ENCODE results near the gene PERP. TPM values are rescaled to one million over a fixed set of nuclear protein-coding genes. Genes with fewer than 3 reads are reported as not detected.

PERP gene
- polyA plus RNA-seq, 3 donors, result 13.4 to 20.9 (median 17.9) TPM

- peak in 5 of 11 donors; percentile 42 to 61 (median 57) for DNase-seq (ENCODE audit: extremely low read depth in 1 of 11, low read depth in 9 of 11, low spot score in 4 of 11)
Measured at GRCh38 chr6:138109042-138109997, 2.1 kb upstream of the PERP start.

- DNase-seq (ENCODE audit: extremely low read depth in 1 of 11, low read depth in 9 of 11, low spot score in 4 of 11), result no peak
Measured at GRCh38 chr6:138107752-138108592, 753 bp upstream of the PERP start.

- no peak for DNase-seq (ENCODE audit: extremely low read depth in 1 of 11, low read depth in 9 of 11, low spot score in 4 of 11)
Measured at GRCh38 chr6:138106665-138107077, 548 bp downstream of the PERP start.

- DNase-seq (ENCODE audit: extremely low read depth in 1 of 11, low read depth in 9 of 11, low spot score in 4 of 11), result peak in 1 of 11 donors; percentile 25
Measured at GRCh38 chr6:138105880-138106664, 1.1 kb downstream of the PERP start.

GRCh38 chr6:138105446-138105845 is 1.8 kb downstream of the PERP start:
- no peak for DNase-seq (ENCODE audit: extremely low read depth in 1 of 11, low read depth in 9 of 11, low spot score in 4 of 11)

GRCh38 chr6:138104618-138105213 is 2.5 kb downstream of the PERP start:
- no peak for DNase-seq (ENCODE audit: extremely low read depth in 1 of 11, low read depth in 9 of 11, low spot score in 4 of 11)

GRCh38 chr6:138103871-138104270 is 3.3 kb downstream of the PERP start:
- no peak for DNase-seq (ENCODE audit: extremely low read depth in 1 of 11, low read depth in 9 of 11, low spot score in 4 of 11)

- no peak for DNase-seq (ENCODE audit: extremely low read depth in 1 of 11, low read depth in 9 of 11, low spot score in 4 of 11)
Measured at GRCh38 chr6:138101946-138102731, 5.1 kb downstream of the PERP start.

GRCh38 chr6:138099832-138100231 is 7.4 kb downstream of the PERP start:
- DNase-seq (ENCODE audit: extremely low read depth in 1 of 11, low read depth in 9 of 11, low spot score in 4 of 11), result no peak

- DNase-seq (ENCODE audit: extremely low read depth in 1 of 11, low read depth in 9 of 11, low spot score in 4 of 11), result no peak
Measured at GRCh38 chr6:138098306-138098705, 8.9 kb downstream of the PERP start.

GRCh38 chr6:138094260-138094659 is 13.0 kb downstream of the PERP start:
- DNase-seq (ENCODE audit: extremely low read depth in 1 of 11, low read depth in 9 of 11, low spot score in 4 of 11), result no peak

GRCh38 chr6:138093632-138094031 is 13.6 kb downstream of the PERP start:
- no peak for DNase-seq (ENCODE audit: extremely low read depth in 1 of 11, low read depth in 9 of 11, low spot score in 4 of 11)

- no peak for DNase-seq (ENCODE audit: extremely low read depth in 1 of 11, low read depth in 9 of 11, low spot score in 4 of 11)
Measured at GRCh38 chr6:138092686-138093085, 14.5 kb downstream of the PERP start.

- no peak for DNase-seq (ENCODE audit: extremely low read depth in 1 of 11, low read depth in 9 of 11, low spot score in 4 of 11)
Measured at GRCh38 chr6:138089325-138089724, 17.9 kb downstream of the PERP start.

GRCh38 chr6:138088326-138088762 is 18.9 kb downstream of the PERP start:
- no peak for DNase-seq (ENCODE audit: extremely low read depth in 1 of 11, low read depth in 9 of 11, low spot score in 4 of 11)

GRCh38 chr6:138087593-138088325 is 19.5 kb downstream of the PERP start:
- DNase-seq (ENCODE audit: extremely low read depth in 1 of 11, low read depth in 9 of 11, low spot score in 4 of 11), result no peak

- DNase-seq (ENCODE audit: extremely low read depth in 1 of 11, low read depth in 9 of 11, low spot score in 4 of 11), result peak in 1 of 11 donors; percentile 38
Measured at GRCh38 chr6:138086573-138087196, 20.5 kb downstream of the PERP start.
